Measurements from ENCODE around the gene TCAF2. TPM values are rescaled to one million over a fixed set of nuclear protein-coding genes. Genes with fewer than 3 reads are reported as not detected.

The TCAF2 gene
- 0.16 to 0.36 TPM (median 0.24 TPM) in 5 replicates for total RNA-seq (2022; extraction: Qiagen RNA extraction; ENCODE audit: low read depth)

DNA sequence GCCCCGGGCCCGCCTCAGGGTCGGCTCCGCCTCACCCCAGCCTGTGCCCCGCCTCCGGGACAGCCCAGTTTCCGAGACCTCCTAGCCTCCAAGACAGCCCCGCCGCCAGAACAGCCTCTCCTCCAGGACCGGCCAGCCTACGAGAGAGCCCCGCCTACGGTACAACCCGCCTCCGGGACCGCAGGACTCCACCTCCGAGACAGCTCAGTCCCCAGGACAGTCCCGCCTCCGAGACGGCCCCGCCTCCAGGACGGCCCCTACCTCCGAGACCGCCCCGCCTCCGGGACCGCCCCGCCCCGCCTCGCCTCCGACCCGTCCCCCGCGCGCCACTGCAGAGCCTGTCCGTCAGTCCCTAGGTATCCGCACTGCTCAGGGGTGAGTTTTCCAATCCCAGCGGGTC, at the start of gene TCAF2:
TSS of gene TCAF2 (plus strand) at position 329 of the 400 bp plus-strand sequence.

DNA sequence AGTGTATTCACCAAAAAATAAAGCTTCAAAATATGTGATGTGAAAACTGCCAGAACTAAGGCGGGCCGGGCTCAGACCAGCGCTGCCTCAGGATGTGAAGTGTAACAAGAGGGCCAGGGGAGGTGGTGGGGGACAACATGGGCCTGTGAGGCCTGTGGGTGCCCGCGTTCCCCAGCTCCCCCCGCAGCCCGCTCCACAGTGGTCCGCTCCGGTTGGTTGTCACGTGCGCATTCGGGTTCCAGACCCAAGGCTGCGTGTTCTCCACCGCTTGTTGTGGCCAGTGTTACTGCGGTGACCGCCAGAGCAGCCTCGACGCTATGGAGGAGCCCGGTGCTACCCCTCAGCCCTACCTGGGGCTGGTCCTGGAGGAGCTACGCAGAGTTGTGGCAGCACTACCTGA, 49.3 kb upstream of the TCAF2 start, which contains the start of gene CTAGE15:
TSS of gene CTAGE15 (plus strand) at position 301 of the 400 bp plus-strand sequence. CDS start at position 318, 17 bp downstream.

Other genes starting within 250 kb of the TCAF2 start
- 152 to 207 TPM (median 183 TPM) in 5 replicates for gene ZYX, start 239.6 kb upstream of the TCAF2 start, total RNA-seq (2022; extraction: Qiagen RNA extraction; ENCODE audit: low read depth)
- gene EPHA1, start 212.1 kb upstream of the TCAF2 start, total RNA-seq (2022; extraction: Qiagen RNA extraction; ENCODE audit: low read depth): not detected in 5 replicates
- gene TAS2R60, start 177.5 kb upstream of the TCAF2 start, total RNA-seq (2022; extraction: Qiagen RNA extraction; ENCODE audit: low read depth): not detected in 5 replicates
- not detected in 5 replicates for gene TAS2R41, start 143.1 kb upstream of the TCAF2 start, total RNA-seq (2022; extraction: Qiagen RNA extraction; ENCODE audit: low read depth)
- not detected in 5 replicates for gene CTAGE15, start 49.2 kb upstream of the TCAF2 start, total RNA-seq (2022; extraction: Qiagen RNA extraction; ENCODE audit: low read depth)
- gene CTAGE6, start 136.7 kb downstream of the TCAF2 start, total RNA-seq (2022; extraction: Qiagen RNA extraction; ENCODE audit: low read depth): not detected in 5 replicates